ENCODE measurements around the gene ARL8A.

- no peak for TF ChIP-seq CTCF (conservative IDR thresholded peaks at IDR 0.05; ENCODE audit: low read length)
- no peak for TF ChIP-seq EZH2phosphoT487 (IDR thresholded peaks at IDR 0.05; ENCODE audit: borderline replicate concordance, low read depth, low read length)
These were observed 1.3 kb downstream of the ARL8A start for GRCh38 chr1:202143011-202143767.
